GM12878 (cell line): Measurements from ENCODE around the gene VPS25. TPM values are rescaled to one million over a fixed set of nuclear protein-coding genes. Genes with fewer than 3 reads are reported as not detected.

Source experiments
- ATAC-seq: fragments of 200-7000 bp; cut with Tn5 transposase; 3 replicates; pipeline ENCODE4 v1.9.1; 2020; ENCODE audit warnings: mild to moderate bottlenecking, moderate library complexity
- BruUV-seq: library from RNA; stranded (reverse); fragments of 400-500 nt; replicated peaks from 2 replicates; lab custom pipeline; 2021; lab: Mats Ljungman, UMichigan
- CTCF ChIA-PET: fragments of 300-600 bp; sonication (Branson Sonifier 250); formaldehyde crosslinking; extraction: SDS; loops from one replicate; lab custom pipeline; 2021; ENCODE audit warnings: inconsistent platforms; lab: Yijun Ruan, JAX
- POLR2A ChIA-PET: fragments of 350-600 bp; formaldehyde crosslinking; extraction: SDS; loops from one replicate; lab custom pipeline; 2021; ENCODE audit warnings: inconsistent platforms; lab: Charles Lee
- RAD21 ChIA-PET: fragments of 300-600 bp; sonication (Branson Sonifier 250); formaldehyde crosslinking; loops from one replicate; lab custom pipeline; 2023; ENCODE audit warnings: antibody characterized with exemption; ENCODE audit not compliant: unreplicated experiment; lab: Charles Lee
- SMC1A ChIA-PET: fragments of 300-600 bp; sonication (Branson Sonifier 250); formaldehyde crosslinking; loops from one replicate; lab custom pipeline; 2023; ENCODE audit not compliant: unreplicated experiment, uncharacterized antibody; lab: Charles Lee
- DNase-seq: peaks from one replicate; pipeline ENCODE4 v3.0.0-alpha.2; 2011; ENCODE audit warnings: low read depth, low spot score
- FAIRE-seq: peaks from 3 replicates; lab custom pipeline; 2011; peaks lifted over from hg19 to GRCh38; lab: Jason Lieb, UNC
- H2AFZ ChIP-seq: 2 replicates; pipeline ENCODE4 v1.6.0; 2011; ENCODE audit warnings: low read depth, low read length, control low read depth; ENCODE audit not compliant: control insufficient read depth
- H3K27ac ChIP-seq: 2 replicates; pipeline ENCODE4 v1.5.1; 2011; ENCODE audit warnings: control low read depth; ENCODE audit not compliant: control insufficient read depth, insufficient read depth
- H3K27me3 ChIP-seq, 2 experiments: replicated peaks in 1 of 2; 2 replicates each; pipeline versions ENCODE4 v1.6.0 to v1.6.1; 2011; ENCODE audit warnings: low read length in 1 of 2; ENCODE audit not compliant: control insufficient read depth in 2 of 2, insufficient read depth in 2 of 2
- H3K36me3 ChIP-seq, 2 experiments: 2 replicates each; pipeline ENCODE4 v1.5.1; 2011; ENCODE audit warnings: low read length in 1 of 2; ENCODE audit not compliant: control insufficient read depth in 2 of 2, insufficient read depth in 2 of 2
- H3K4me1 ChIP-seq: 2 replicates; pipeline ENCODE4 v1.6.1; 2011; ENCODE audit warnings: mild to moderate bottlenecking, low read length, moderate library complexity, mixed read lengths; ENCODE audit not compliant: control insufficient read depth, insufficient read depth
- H3K4me2 ChIP-seq: 2 replicates; pipeline ENCODE4 v1.6.0; 2011; ENCODE audit warnings: control low read depth; ENCODE audit not compliant: control insufficient read depth, insufficient read depth
- H3K4me3 ChIP-seq: fragments of 200-600 bp; sonication (generic); 2 replicates; pipeline ENCODE4 v1.5.1; 2016
- H3K79me2 ChIP-seq: 2 replicates; pipeline ENCODE4 v1.6.0; 2011; ENCODE audit warnings: low read length; ENCODE audit not compliant: control insufficient read depth, insufficient read depth
- H3K9ac ChIP-seq: 2 replicates; pipeline ENCODE4 v1.8.0; 2011; ENCODE audit warnings: low read length, control low read depth, mixed read lengths; ENCODE audit not compliant: control insufficient read depth, insufficient read depth
- H3K9me3 ChIP-seq: replicated peaks from 3 replicates; pipeline ENCODE4 v1.5.1; 2011; ENCODE audit warnings: mild to moderate bottlenecking, low read length; ENCODE audit not compliant: control insufficient read depth, insufficient read depth
- H4K20me1 ChIP-seq: 2 replicates; pipeline ENCODE4 v1.6.0; 2011; ENCODE audit not compliant: control insufficient read depth, insufficient read depth
- BRCA1 ChIP-seq: IDR thresholded peaks from 2 replicates; pipeline ENCODE4 v1.6.1; 2011; ENCODE audit warnings: low read depth, low read length, improper control_type of control experiment
- FOXK2 ChIP-seq: fragments of 450-650 bp; IDR thresholded peaks from 2 replicates; pipeline ENCODE4 v1.6.1; 2017; ENCODE audit warnings: mild to moderate bottlenecking, moderate library complexity
- NFYA ChIP-seq: IDR thresholded peaks from 2 replicates; pipeline ENCODE4 v1.6.1; 2011; ENCODE audit warnings: low read depth, mild to moderate bottlenecking, low read length, improper control_type of control experiment, borderline replicate concordance
- RUNX3 ChIP-seq: IDR thresholded peaks from 2 replicates; pipeline ENCODE4 v1.6.1; 2012; ENCODE audit warnings: low read length, inconsistent platforms
- SPI1 ChIP-seq: IDR thresholded peaks from 2 replicates; pipeline ENCODE4 v1.6.1; 2011; ENCODE audit warnings: low read depth, mild to moderate bottlenecking, low read length, moderate library complexity, borderline replicate concordance; ENCODE audit not compliant: insufficient read depth
- WGBS: methylation state at CpG from one replicate; pipeline ENCODE4 v1.1.6; 2016; ENCODE audit warnings: low lambda C conversion rate; ENCODE audit not compliant: insufficient replicate concordance, insufficient coverage; ENCODE audit errors: missing lambda C conversion rate; 5-methylcytosine and 5-hydroxymethylcytosine counted together
- in situ Hi-C: fragments of 300-500 bp; cut with MboI; formaldehyde crosslinking; loops from 9 replicates; pipeline ENCODE4 v1.14.3; 2018; ENCODE audit warnings: mixed read lengths
- intact Hi-C: fragments of 100-400 bp; cut with micrococcal nuclease; formaldehyde crosslinking; loops from one replicate; pipeline ENCODE4 v1.14.2; 2022; ENCODE audit not compliant: unreplicated experiment
- polyA plus RNA-seq, 11 experiments: library from polyadenylated mRNA; depleted of rRNA in 4 of 11; unstranded in 6 of 11; stranded (reverse) in 5 of 11; fragments of >200 nt; fragmentation: Nextera tagmentation in 4 of 11; fragmentation: Illumina TruSeq in 1 of 11; extraction: Ambion mirVana in 4 of 11; extraction: Trizol in 1 of 11; gene quantifications; 1 replicate in 1 of 11; 2 replicates in 10 of 11; pipeline versions ENCODE4 v1.2.1 to v1.2.3, GENCODE V29; 2011 to 2016; ENCODE audit warnings: inconsistent platforms in 2 of 11, missing spikeins in 2 of 11, low read depth in 1 of 11
- total RNA-seq, 4 experiments: library from RNA; depleted of rRNA in 3 of 4; stranded (reverse); fragments of >200 nt in 3 of 4; fragmentation: Illumina TruSeq in 1 of 4; extraction: Trizol in 1 of 4; gene quantifications; 2 replicates each; pipeline versions ENCODE4 v1.2.1 to v1.2.3, GENCODE V29; 2013 to 2021
- TF ChIP-seq, protein P1 (sequence below): IDR thresholded peaks from 2 replicates; pipeline ENCODE4 v1.6.1; 2011; ENCODE audit warnings: borderline replicate concordance, low read depth, mild to moderate bottlenecking, moderate library complexity, low read length; ENCODE audit not compliant: insufficient read depth, poor library complexity, severe bottlenecking
- TF ChIP-seq, protein P2 (sequence below): IDR thresholded peaks from 2 replicates; pipeline ENCODE4 v1.6.1; 2012; ENCODE audit warnings: low read depth, low read length, improper control_type of control experiment
- TF ChIP-seq, protein P3 (sequence below): IDR thresholded peaks from 2 replicates; pipeline ENCODE4 v1.6.1; 2012; ENCODE audit warnings: low read depth, low read length, improper control_type of control experiment

VPS25 gene
- total and polyA plus RNA-seq, 10 of the 15 experiments (the other 5 are each of a cell fraction or from before 2014, with no cell fraction given), result 92.7 to 185 (median 136) TPM

DNA sequence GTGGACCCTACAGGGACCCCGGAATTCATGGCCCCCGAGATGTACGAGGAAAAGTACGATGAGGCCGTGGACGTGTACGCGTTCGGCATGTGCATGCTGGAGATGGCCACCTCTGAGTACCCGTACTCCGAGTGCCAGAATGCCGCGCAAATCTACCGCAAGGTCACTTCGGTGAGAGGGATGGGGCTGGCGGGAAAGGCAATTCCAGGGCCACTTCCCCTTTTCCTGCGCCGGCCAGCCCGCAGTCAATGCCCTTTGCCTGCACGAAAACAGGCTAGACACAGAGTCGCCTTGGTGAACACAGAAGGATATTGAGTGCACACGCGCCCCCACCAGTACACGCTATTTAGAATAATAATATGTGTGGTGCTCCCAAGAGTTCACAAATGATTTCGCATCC is 11.2 kb downstream of the VPS25 start:
- intact Hi-C loops, result no loop called here
- H3K9me3 ChIP-seq, result no peaks in the 10 kb centered on the region; the same call in 2 of the 3 replicates
- H2AFZ ChIP-seq, result no peak overlapping the region
- no peak for DNase-seq
- SMC1A ChIA-PET, result no interaction called here
- BruUV-seq, result no TSS peak
- H3K9ac ChIP-seq, result no peak overlapping the region
- no peak overlapping the region for H3K4me3 ChIP-seq
- RAD21 ChIA-PET, result no interaction called here
- no peaks in the 10 kb centered on the region; a peak in 1 of 4 replicates for H3K36me3 ChIP-seq
- CTCF ChIA-PET, result no interaction called here
- no peaks in the 10 kb centered on the region; the same call in 1 of the 2 replicates for H4K20me1 ChIP-seq
- H3K27me3 ChIP-seq, result peaks cover 7 to 21% of the 10 kb centered on the region in 2 experiments
- no peak for FAIRE-seq
- 0 out of 2 replicates have a peak overlapping the region, but pooled peaks have one; percentile 9 for H3K4me2 ChIP-seq
- H3K4me1 ChIP-seq, result no peaks in the 10 kb centered on the region
- in situ Hi-C loops, result no loop called here
- TF ChIP-seq BRCA1, result no peak
- TF ChIP-seq NFYA, result no peak
- no peak for TF ChIP-seq FOXK2
- TF ChIP-seq, protein P1, sequence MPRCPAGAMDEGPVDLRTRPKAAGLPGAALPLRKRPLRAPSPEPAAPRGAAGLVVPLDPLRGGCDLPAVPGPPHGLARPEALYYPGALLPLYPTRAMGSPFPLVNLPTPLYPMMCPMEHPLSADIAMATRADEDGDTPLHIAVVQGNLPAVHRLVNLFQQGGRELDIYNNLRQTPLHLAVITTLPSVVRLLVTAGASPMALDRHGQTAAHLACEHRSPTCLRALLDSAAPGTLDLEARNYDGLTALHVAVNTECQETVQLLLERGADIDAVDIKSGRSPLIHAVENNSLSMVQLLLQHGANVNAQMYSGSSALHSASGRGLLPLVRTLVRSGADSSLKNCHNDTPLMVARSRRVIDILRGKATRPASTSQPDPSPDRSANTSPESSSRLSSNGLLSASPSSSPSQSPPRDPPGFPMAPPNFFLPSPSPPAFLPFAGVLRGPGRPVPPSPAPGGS, result no peak
- TF ChIP-seq RUNX3, result no peak
- TF ChIP-seq, protein P2, sequence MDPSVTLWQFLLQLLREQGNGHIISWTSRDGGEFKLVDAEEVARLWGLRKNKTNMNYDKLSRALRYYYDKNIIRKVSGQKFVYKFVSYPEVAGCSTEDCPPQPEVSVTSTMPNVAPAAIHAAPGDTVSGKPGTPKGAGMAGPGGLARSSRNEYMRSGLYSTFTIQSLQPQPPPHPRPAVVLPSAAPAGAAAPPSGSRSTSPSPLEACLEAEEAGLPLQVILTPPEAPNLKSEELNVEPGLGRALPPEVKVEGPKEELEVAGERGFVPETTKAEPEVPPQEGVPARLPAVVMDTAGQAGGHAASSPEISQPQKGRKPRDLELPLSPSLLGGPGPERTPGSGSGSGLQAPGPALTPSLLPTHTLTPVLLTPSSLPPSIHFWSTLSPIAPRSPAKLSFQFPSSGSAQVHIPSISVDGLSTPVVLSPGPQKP, result no peak
- 0 out of 2 replicates have a peak, but pooled peaks have one; percentile 23 for TF ChIP-seq SPI1
- TF ChIP-seq, protein P3, sequence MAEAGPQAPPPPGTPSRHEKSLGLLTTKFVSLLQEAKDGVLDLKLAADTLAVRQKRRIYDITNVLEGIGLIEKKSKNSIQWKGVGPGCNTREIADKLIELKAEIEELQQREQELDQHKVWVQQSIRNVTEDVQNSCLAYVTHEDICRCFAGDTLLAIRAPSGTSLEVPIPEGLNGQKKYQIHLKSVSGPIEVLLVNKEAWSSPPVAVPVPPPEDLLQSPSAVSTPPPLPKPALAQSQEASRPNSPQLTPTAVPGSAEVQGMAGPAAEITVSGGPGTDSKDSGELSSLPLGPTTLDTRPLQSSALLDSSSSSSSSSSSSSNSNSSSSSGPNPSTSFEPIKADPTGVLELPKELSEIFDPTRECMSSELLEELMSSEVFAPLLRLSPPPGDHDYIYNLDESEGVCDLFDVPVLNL, result no peak
- WGBS, result 50% methylated on average over 25 of the region's 25 CpGs
- no peak for ATAC-seq
- no peak overlapping the region for H3K27ac ChIP-seq
- no peaks in the 10 kb centered on the region for H3K79me2 ChIP-seq
- POLR2A ChIA-PET, result interaction anchor here (0.5 kb wide), 1 partner anchor 193 kb away, joined by 4 read pairs; no protein-coding TSS in a partner anchor
